ENCODE results near the gene MACROD2.

Gene MACROD2

GRCh38 chr20:16004108-16004854 lies 2009.0 kb downstream of the MACROD2 start:
- DNase-seq (ENCODE audit: extremely low read depth, insufficient read length): no peak
- no peak for TF ChIP-seq CTCF (IDR thresholded peaks at IDR 0.05; ENCODE audit: insufficient read depth, low read length, poor library complexity, severe bottlenecking)
- Histone ChIP-seq H3K27me3 (replicated peaks; ENCODE audit: control insufficient read depth, insufficient read depth, low read length) (no peaks in the 10 kb centered on the region; the same call in 1 of the 2 replicates), H3K4me3 (replicated peaks; ENCODE audit: low read depth, low read length) (no peak overlapping the region), H3K36me3 (ENCODE audit: control insufficient read depth, insufficient read depth, low read length) (no peaks in the 10 kb centered on the region)

GRCh38 chr20:16005021-16005914 lies 2010.0 kb downstream of the MACROD2 start:
- no peaks in the 10 kb centered on the region for H3K36me3 ChIP-seq (ENCODE audit: control insufficient read depth, insufficient read depth, low read length)
- H3K27me3 ChIP-seq (replicated peaks; ENCODE audit: control insufficient read depth, insufficient read depth, low read length): no peaks in the 10 kb centered on the region; the same call in 1 of the 2 replicates
- TF ChIP-seq CTCF (IDR thresholded peaks at IDR 0.05; ENCODE audit: insufficient read depth, low read length, poor library complexity, severe bottlenecking): no peak
- no peak for DNase-seq (ENCODE audit: extremely low read depth, insufficient read length)
- H3K4me3 ChIP-seq (replicated peaks; ENCODE audit: low read depth, low read length): no peak overlapping the region

GRCh38 chr20:16005915-16006493 lies 2010.7 kb downstream of the MACROD2 start:
- Histone ChIP-seq H3K36me3 (ENCODE audit: control insufficient read depth, insufficient read depth, low read length) (no peaks in the 10 kb centered on the region), H3K4me3 (replicated peaks; ENCODE audit: low read depth, low read length) (no peak overlapping the region)
- no peak for TF ChIP-seq CTCF (IDR thresholded peaks at IDR 0.05; ENCODE audit: insufficient read depth, low read length, poor library complexity, severe bottlenecking)

GRCh38 chr20:16007164-16007563 lies 2011.8 kb downstream of the MACROD2 start:
- no peak overlapping the region for H3K4me3 ChIP-seq (replicated peaks; ENCODE audit: low read depth, low read length)
- no peak for DNase-seq (ENCODE audit: extremely low read depth, insufficient read length)
- H3K27me3 ChIP-seq (replicated peaks; ENCODE audit: control insufficient read depth, insufficient read depth, low read length): no peaks in the 10 kb centered on the region; the same call in 1 of the 2 replicates
- TF ChIP-seq CTCF (IDR thresholded peaks at IDR 0.05; ENCODE audit: insufficient read depth, low read length, poor library complexity, severe bottlenecking): no peak
- no peaks in the 10 kb centered on the region for H3K36me3 ChIP-seq (ENCODE audit: control insufficient read depth, insufficient read depth, low read length)

More at GRCh38 chr20:16005915-16006493, 2010.7 kb downstream of the MACROD2 start:
- H3K27me3 ChIP-seq (replicated peaks; ENCODE audit: control insufficient read depth, insufficient read depth, low read length): no peaks in the 10 kb centered on the region; the same call in 1 of the 2 replicates
- DNase-seq (ENCODE audit: extremely low read depth, insufficient read length): no peak

GRCh38 chr20:16007962-16008361 lies 2012.6 kb downstream of the MACROD2 start:
- Histone ChIP-seq H3K36me3 (ENCODE audit: control insufficient read depth, insufficient read depth, low read length) (no peaks in the 10 kb centered on the region), H3K4me3 (replicated peaks; ENCODE audit: low read depth, low read length) (no peak overlapping the region), H3K27me3 (replicated peaks; ENCODE audit: control insufficient read depth, insufficient read depth, low read length) (no peaks in the 10 kb centered on the region; the same call in 1 of the 2 replicates)
- no peak for TF ChIP-seq CTCF (IDR thresholded peaks at IDR 0.05; ENCODE audit: insufficient read depth, low read length, poor library complexity, severe bottlenecking)
- no peak for DNase-seq (ENCODE audit: extremely low read depth, insufficient read length)

Measured in GM06990 (cell line).